ENCODE results near the gene INTS6. TPM values are rescaled to one million over a fixed set of nuclear protein-coding genes. Genes with fewer than 3 reads are reported as not detected.

INTS6 gene
- total RNA-seq, 4 donors from 2014 or later, result 22.4 to 35.0 (median 29.8) TPM

DNA sequence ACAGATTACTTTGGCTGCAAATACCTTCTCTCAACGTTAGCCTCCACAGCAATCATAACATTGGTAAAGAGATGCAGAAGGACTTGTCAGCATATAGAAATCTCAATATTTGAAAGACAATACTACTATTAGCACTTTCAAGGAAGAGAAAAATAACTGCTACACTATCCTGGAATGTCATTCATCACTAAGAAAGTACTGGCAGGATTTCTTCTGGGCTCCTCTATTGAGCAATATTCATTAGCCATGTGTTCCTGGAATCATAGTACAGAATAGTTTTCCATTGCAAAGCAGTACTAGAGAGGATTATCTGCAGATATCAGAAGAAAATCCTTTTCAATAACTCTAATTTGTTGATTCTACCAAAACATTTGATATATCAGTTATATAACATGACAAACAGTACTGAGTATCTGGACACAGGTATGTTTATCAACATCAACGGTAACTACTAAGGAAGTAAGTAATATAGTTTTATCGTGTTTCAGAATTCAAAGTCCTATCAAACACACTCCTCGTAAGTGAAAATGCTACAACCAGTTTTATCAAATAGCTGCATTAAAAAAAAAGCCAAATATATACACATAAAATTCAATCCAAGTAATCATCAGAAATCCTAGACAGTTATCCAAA lies 27.3 kb downstream of the INTS6 start:
- H3K4me1 ChIP-seq, result peaks cover 9 to 55% (median 11%) of the 10 kb centered on the region in 3 donors
- TF ChIP-seq EP300 (IDR thresholded peaks at IDR 0.05) (no peak), POLR2A (IDR thresholded peaks at IDR 0.05) (no peak), POLR2AphosphoS5 (IDR thresholded peaks at IDR 0.05) (peak; percentile 70)
- TF ChIP-seq, protein P1, sequence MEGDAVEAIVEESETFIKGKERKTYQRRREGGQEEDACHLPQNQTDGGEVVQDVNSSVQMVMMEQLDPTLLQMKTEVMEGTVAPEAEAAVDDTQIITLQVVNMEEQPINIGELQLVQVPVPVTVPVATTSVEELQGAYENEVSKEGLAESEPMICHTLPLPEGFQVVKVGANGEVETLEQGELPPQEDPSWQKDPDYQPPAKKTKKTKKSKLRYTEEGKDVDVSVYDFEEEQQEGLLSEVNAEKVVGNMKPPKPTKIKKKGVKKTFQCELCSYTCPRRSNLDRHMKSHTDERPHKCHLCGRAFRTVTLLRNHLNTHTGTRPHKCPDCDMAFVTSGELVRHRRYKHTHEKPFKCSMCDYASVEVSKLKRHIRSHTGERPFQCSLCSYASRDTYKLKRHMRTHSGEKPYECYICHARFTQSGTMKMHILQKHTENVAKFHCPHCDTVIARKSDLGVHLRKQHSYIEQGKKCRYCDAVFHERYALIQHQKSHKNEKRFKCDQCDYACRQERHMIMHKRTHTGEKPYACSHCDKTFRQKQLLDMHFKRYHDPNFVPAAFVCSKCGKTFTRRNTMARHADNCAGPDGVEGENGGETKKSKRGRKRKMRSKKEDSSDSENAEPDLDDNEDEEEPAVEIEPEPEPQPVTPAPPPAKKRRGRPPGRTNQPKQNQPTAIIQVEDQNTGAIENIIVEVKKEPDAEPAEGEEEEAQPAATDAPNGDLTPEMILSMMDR (IDR thresholded peaks at IDR 0.05), result no peak
- H3K36me3 ChIP-seq, result peaks cover 0 to 24% of the 10 kb centered on the region in 2 donors
- no peaks in the 10 kb centered on the region for H3K9me3 ChIP-seq
- no peak overlapping the region for H3K4me3 ChIP-seq
- H3K27ac ChIP-seq, result no peak overlapping the region
- peak; percentile 76 for ATAC-seq
- H3K27me3 ChIP-seq, result no peaks in the 10 kb centered on the region
- 53 to 85% methylated on average over 4 of the region's 4 CpGs for WGBS, 2 donors (ENCODE audit: low coverage in 1 of 2)

DNA sequence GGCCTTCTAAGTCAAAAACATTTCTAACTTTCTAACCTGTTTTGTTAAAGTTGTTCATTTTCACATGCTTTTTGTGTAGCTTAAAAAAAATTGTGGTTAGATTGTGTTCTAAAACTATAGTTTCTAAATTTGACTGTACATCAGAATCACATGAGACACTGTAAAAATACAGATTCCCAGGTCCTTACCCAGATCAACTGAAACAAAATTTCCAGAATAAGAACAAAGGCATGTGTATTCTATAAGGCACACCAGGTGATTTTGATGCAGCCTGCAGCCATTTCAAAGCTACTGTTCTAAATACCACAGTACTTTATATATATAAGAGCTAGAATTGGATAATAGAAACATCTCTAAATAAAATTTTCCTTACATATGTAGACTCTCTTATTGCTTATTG lies 29.1 kb downstream of the INTS6 start:
- ATAC-seq, result no peak
- Histone ChIP-seq H3K4me3 (no peak overlapping the region), H3K9me3 (no peaks in the 10 kb centered on the region), H3K27ac (no peak overlapping the region), H3K36me3 (peaks cover 0 to 11% of the 10 kb centered on the region in 2 donors), H3K27me3 (no peaks in the 10 kb centered on the region), H3K4me1 (peaks cover 9 to 62% (median 11%) of the 10 kb centered on the region in 3 donors)
- TF ChIP-seq POLR2AphosphoS5 (IDR thresholded peaks at IDR 0.05), result no peak
- TF ChIP-seq POLR2A (IDR thresholded peaks at IDR 0.05), result no peak

- Histone ChIP-seq H3K9me3 (no peaks in the 10 kb centered on the region), H3K36me3 (peaks cover 0 to 4% of the 10 kb centered on the region in 2 donors), H3K27me3 (no peaks in the 10 kb centered on the region), H3K4me3 (no peak overlapping the region), H3K4me1 (peaks cover 9 to 58% (median 11%) of the 10 kb centered on the region in 3 donors), H3K27ac (no peak overlapping the region)
- ATAC-seq, result no peak
- TF ChIP-seq POLR2A (IDR thresholded peaks at IDR 0.05), result no peak
- no peak for TF ChIP-seq POLR2AphosphoS5 (IDR thresholded peaks at IDR 0.05)
- TF ChIP-seq, protein P1 (IDR thresholded peaks at IDR 0.05), result no peak
- TF ChIP-seq EP300 (IDR thresholded peaks at IDR 0.05), result no peak
- 91 to 100% methylated on average over 1 of the region's 1 CpG for WGBS, 2 donors (ENCODE audit: low coverage in 1 of 2)
These were observed 30.4 kb downstream of the INTS6 start for GRCh38 chr13:51422484-51422883.

GRCh38 chr13:51420681-51421490 lies 31.9 kb downstream of the INTS6 start:
- 75 to 100% methylated on average over 3 to 5 of the region's 6 CpGs for WGBS, 2 donors (ENCODE audit: low coverage in 1 of 2)
- Histone ChIP-seq H3K36me3 (peaks cover 0 to 11% of the 10 kb centered on the region in 2 donors), H3K27ac (no peak overlapping the region), H3K4me1 (peaks cover 6 to 42% (median 7%) of the 10 kb centered on the region in 3 donors), H3K9me3 (no peaks in the 10 kb centered on the region), H3K27me3 (no peaks in the 10 kb centered on the region), H3K4me3 (no peak overlapping the region)
- TF ChIP-seq EP300 (IDR thresholded peaks at IDR 0.05), result no peak
- no peak for TF ChIP-seq POLR2A (IDR thresholded peaks at IDR 0.05)
- TF ChIP-seq, protein P1 (IDR thresholded peaks at IDR 0.05), result no peak
- no peak for TF ChIP-seq POLR2AphosphoS5 (IDR thresholded peaks at IDR 0.05)
- ATAC-seq, result no peak

DNA sequence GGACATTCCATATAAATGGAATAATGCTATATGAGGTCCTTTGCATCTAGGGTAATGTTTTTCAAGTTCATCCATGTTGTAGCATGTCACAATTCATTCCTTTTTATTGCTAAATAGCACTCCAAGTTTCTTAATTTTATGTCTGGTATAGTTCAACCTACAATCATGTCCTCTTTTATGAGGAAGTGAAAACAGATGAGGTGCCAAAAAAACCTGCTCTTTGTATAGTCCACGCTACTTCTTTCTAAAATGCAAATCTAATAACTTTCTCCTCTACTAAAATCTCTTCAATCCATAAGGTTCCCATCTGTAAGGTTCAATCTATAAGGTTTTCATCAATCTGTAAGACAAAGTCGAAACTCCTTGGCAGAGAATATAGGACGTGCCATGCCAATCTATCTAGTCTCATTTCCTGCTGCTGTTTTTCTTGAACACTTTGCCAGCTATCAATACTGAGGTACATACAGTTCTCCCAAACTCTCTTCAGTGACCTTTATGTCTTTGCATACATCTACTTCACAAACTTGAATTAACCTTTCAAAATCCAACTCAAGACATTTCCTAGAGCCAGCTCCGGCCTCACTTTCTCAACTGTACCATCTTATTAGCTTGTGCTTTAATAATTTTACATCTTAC lies 33.7 kb downstream of the INTS6 start:
- Histone ChIP-seq H3K27me3 (no peaks in the 10 kb centered on the region), H3K27ac (no peak overlapping the region), H3K9me3 (no peaks in the 10 kb centered on the region), H3K4me1 (peaks cover 0 to 28% (median 0%) of the 10 kb centered on the region in 3 donors), H3K36me3 (peaks cover 0 to 11% of the 10 kb centered on the region in 2 donors), H3K4me3 (no peak overlapping the region)
- WGBS, 2 donors (ENCODE audit: low coverage in 1 of 2), result 91 to 96% methylated on average over 4 of the region's 4 CpGs
- no peak for ATAC-seq
- TF ChIP-seq, protein P1 (IDR thresholded peaks at IDR 0.05), result no peak
- no peak for TF ChIP-seq EP300 (IDR thresholded peaks at IDR 0.05)
- no peak for TF ChIP-seq POLR2A (IDR thresholded peaks at IDR 0.05)
- no peak for TF ChIP-seq POLR2AphosphoS5 (IDR thresholded peaks at IDR 0.05)
